HEK293 (cell line): ENCODE results near the gene BCL11B.

Experiments used
- ELK4 ChIP-seq: IDR thresholded peaks from 2 replicates; pipeline ENCODE4 v1.6.1; 2011; ENCODE audit warnings: mild to moderate bottlenecking, low read depth, low read length, borderline replicate concordance
- KLF16 ChIP-seq: fragments of 450-650 bp; formaldehyde crosslinking; IDR thresholded peaks from 2 replicates; pipeline ENCODE4 v1.5.1; 2017; ENCODE audit warnings: missing biosample characterization, missing genetic modification characterization
- MYNN ChIP-seq: fragments of 450-650 bp; formaldehyde crosslinking; IDR thresholded peaks from 2 replicates; pipeline ENCODE4 v1.5.1; 2016; ENCODE audit warnings: missing biosample characterization, missing genetic modification characterization, borderline replicate concordance
- SETDB1 ChIP-seq: IDR thresholded peaks from one replicate; pipeline ENCODE4 v1.6.1; 2017; ENCODE audit warnings: mild to moderate bottlenecking, low read length, moderate library complexity, mixed read lengths; ENCODE audit not compliant: insufficient read length
- SP3 ChIP-seq: fragments of 450-650 bp; formaldehyde crosslinking; IDR thresholded peaks from 2 replicates; pipeline ENCODE4 v1.5.1; 2016; ENCODE audit warnings: missing biosample characterization, missing genetic modification characterization
- ZNF580 ChIP-seq: fragments of 450-650 bp; formaldehyde crosslinking; IDR thresholded peaks from 2 replicates; pipeline ENCODE4 v1.5.1; 2016; ENCODE audit warnings: missing biosample characterization, missing genetic modification characterization
- ZSCAN5A ChIP-seq: fragments of 450-650 bp; formaldehyde crosslinking; IDR thresholded peaks from 2 replicates; pipeline ENCODE4 v1.5.1; 2016; ENCODE audit warnings: missing biosample characterization, missing genetic modification characterization
- TF ChIP-seq, protein P1 (sequence below): fragments of 450-650 bp; formaldehyde crosslinking; IDR thresholded peaks from 2 replicates; pipeline ENCODE4 v1.5.1; 2016; ENCODE audit warnings: missing biosample characterization, missing genetic modification characterization

DNA sequence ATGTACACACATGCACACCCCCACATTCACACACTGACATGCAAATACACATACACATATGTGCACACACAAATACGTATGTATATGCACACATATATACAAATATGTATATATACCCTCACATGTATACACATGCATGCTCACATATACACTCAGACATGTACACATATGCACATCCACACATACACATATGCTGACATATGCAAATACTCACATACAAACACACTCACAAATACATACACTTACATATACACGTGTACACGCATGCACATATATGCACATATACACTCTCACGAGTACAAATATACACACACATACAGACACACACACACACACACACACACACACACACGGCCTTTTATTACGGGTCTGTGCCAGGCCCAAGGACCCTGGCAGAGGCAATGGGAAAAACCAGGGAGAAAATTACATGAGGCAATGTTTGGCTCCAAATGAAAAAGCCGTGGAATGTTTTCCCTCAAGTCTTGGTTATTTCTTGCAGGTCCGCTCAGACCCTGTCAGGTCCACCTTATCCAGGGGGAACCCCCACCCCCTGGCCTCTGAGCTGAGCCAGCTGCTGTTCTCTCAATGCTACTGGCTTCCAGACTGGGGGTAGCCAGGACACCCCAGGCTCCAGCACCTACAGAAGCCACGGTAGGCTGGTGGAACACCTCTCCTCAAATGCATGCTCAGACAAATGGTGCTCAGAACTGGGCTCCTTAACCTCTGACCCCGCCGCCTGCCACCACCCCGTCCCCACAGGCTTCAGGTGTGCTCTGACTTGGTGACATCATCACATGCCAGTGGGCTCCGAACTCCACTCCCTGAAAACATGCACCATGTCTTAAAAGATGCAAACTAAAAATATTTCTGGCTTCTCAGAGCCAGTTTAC, 54.7 kb downstream of the BCL11B start:
- TF ChIP-seq ZNF580 (tag by site-specific recombination) (no peak), SETDB1 (no peak), KLF16 (tag by site-specific recombination) (no peak), ELK4 (no peak), MYNN (tag by site-specific recombination) (no peak), ZSCAN5A (tag by site-specific recombination) (no peak), SP3 (tag by site-specific recombination) (no peak)
- TF ChIP-seq, protein P1, sequence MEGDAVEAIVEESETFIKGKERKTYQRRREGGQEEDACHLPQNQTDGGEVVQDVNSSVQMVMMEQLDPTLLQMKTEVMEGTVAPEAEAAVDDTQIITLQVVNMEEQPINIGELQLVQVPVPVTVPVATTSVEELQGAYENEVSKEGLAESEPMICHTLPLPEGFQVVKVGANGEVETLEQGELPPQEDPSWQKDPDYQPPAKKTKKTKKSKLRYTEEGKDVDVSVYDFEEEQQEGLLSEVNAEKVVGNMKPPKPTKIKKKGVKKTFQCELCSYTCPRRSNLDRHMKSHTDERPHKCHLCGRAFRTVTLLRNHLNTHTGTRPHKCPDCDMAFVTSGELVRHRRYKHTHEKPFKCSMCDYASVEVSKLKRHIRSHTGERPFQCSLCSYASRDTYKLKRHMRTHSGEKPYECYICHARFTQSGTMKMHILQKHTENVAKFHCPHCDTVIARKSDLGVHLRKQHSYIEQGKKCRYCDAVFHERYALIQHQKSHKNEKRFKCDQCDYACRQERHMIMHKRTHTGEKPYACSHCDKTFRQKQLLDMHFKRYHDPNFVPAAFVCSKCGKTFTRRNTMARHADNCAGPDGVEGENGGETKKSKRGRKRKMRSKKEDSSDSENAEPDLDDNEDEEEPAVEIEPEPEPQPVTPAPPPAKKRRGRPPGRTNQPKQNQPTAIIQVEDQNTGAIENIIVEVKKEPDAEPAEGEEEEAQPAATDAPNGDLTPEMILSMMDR, result no peak
